Gastrocnemius medialis (tissue), 4 donors: ENCODE results near the gene BMPR1B. TPM values are rescaled to one million over a fixed set of nuclear protein-coding genes. Genes with fewer than 3 reads are reported as not detected.

ENCODE experiments used
- ATAC-seq, 2 donors: fragments of 150-250 bp; one replicate each; pipeline ENCODE4 v1.9.1; 2016
- DNase-seq, 2 donors: peaks; one replicate each; pipeline ENCODE4 v3.0.0-alpha.2; 2019
- H3K27ac ChIP-seq, 4 donors: fragments of 200-600 bp; sonication (generic); 1 replicate in 1 of 4; 2 replicates in 3 of 4; pipeline ENCODE4 v1.5.1; 2016 to 2018; ENCODE audit warnings: mild to moderate bottlenecking in 2 of 4, moderate library complexity in 1 of 4
- H3K27me3 ChIP-seq, 3 donors: fragments of 200-600 bp; sonication (generic) in 2 of 3; 1 replicate in 1 of 3; 2 replicates in 2 of 3; pipeline versions ENCODE4 v1.5.1 to v1.6.0; 2016 to 2019; ENCODE audit warnings: mild to moderate bottlenecking in 1 of 3, moderate library complexity in 1 of 3
- H3K36me3 ChIP-seq, 2 donors: fragments of 200-600 bp; sonication (generic) in 1 of 2; one replicate each; pipeline ENCODE4 v1.5.1; 2017 to 2018
- H3K4me1 ChIP-seq, 2 donors: fragments of 200-600 bp; sonication (generic) in 1 of 2; one replicate each; pipeline ENCODE4 v1.5.1; 2016 to 2017; ENCODE audit warnings: mild to moderate bottlenecking in 2 of 2
- H3K4me3 ChIP-seq, 4 donors: fragments of 200-600 bp; sonication (generic) in 3 of 4; 1 replicate in 1 of 4; 2 replicates in 3 of 4; pipeline ENCODE4 v1.5.1; 2016 to 2019; ENCODE audit warnings: mild to moderate bottlenecking in 2 of 4
- H3K9me3 ChIP-seq, 3 donors: fragments of 200-600 bp; sonication (generic) in 2 of 3; 1 replicate in 1 of 3; 2 replicates in 2 of 3; pipeline ENCODE4 v1.5.1; 2016 to 2019
- CTCF ChIP-seq, 5 experiments: fragments of 450-650 bp in 3 of 5; fragments of 200-600 bp in 2 of 5; sonication (generic) in 2 of 5; IDR thresholded peaks in 4 of 5; conservative IDR thresholded peaks in 1 of 5; 1 replicate in 4 of 5; 2 replicates in 1 of 5; pipeline ENCODE4 v1.5.1; 2016 to 2019; ENCODE audit warnings: antibody characterized with exemption in 5 of 5, mild to moderate bottlenecking in 3 of 5, moderate library complexity in 3 of 5
- POLR2A ChIP-seq, 2 donors: fragments of 450-650 bp; IDR thresholded peaks; one replicate each; pipeline ENCODE4 v1.6.1; 2017; ENCODE audit warnings: antibody characterized with exemption in 2 of 2, mild to moderate bottlenecking in 2 of 2, moderate library complexity in 2 of 2
- in situ Hi-C, 4 donors: fragments of 200-750 bp; cut with MboI; loops; one replicate each; pipeline versions ENCODE4 v1.15.0 to v1.8.0; 2017; ENCODE audit warnings: low sequenced_read_pairs in 4 of 4
- intact Hi-C: fragments of 100-400 bp; cut with DNase I; formaldehyde crosslinking; loops from one replicate; pipeline ENCODE4 v1.15.1; 2023; ENCODE audit warnings: low total_unique reads
- total RNA-seq, 4 donors: library from RNA; depleted of rRNA; stranded (reverse); fragments of >200 nt; gene quantifications; one replicate each; pipeline versions ENCODE4 v1.1.0 to v1.2.3, GENCODE V29; 2016

Gene BMPR1B
- total RNA-seq, 4 donors from 2014 or later, result 0.92 to 6.9 (median 1.7) TPM

- Histone ChIP-seq H3K27me3 (no peaks in the 10 kb centered on the region), H3K27ac (no peak overlapping the region), H3K36me3 (no peaks in the 10 kb centered on the region), H3K9me3 (no peaks in the 10 kb centered on the region), H3K4me3 (no peak overlapping the region), H3K4me1 (no peaks in the 10 kb centered on the region)
- intact Hi-C loops (no loop called here), in situ Hi-C loops (no loop called here)
- DNase-seq (no peak), ATAC-seq (no peak)
- TF ChIP-seq POLR2A (IDR thresholded peaks at IDR 0.05) (no peak), CTCF (IDR thresholded peaks at IDR 0.05 in 4 of 5, conservative IDR thresholded peaks at IDR 0.05 in 1 of 5) (no peak)
These were observed 314.1 kb downstream of the BMPR1B start for GRCh38 chr4:95071851-95072250.

GRCh38 chr4:95073646-95074045, 315.9 kb downstream of the BMPR1B start:
- H3K27me3 ChIP-seq, result no peaks in the 10 kb centered on the region
- H3K9me3 ChIP-seq, result no peaks in the 10 kb centered on the region
- no peak overlapping the region for H3K27ac ChIP-seq
- in situ Hi-C loops (no loop called here), intact Hi-C loops (no loop called here)
- TF ChIP-seq POLR2A (IDR thresholded peaks at IDR 0.05), result no peak
- no peak for TF ChIP-seq CTCF (IDR thresholded peaks at IDR 0.05 in 4 of 5, conservative IDR thresholded peaks at IDR 0.05 in 1 of 5)
- no peak overlapping the region for H3K4me3 ChIP-seq
- H3K4me1 ChIP-seq, result peaks cover 4 to 5% of the 10 kb centered on the region in 2 donors
- no peaks in the 10 kb centered on the region for H3K36me3 ChIP-seq
- ATAC-seq, result no peak
- DNase-seq, result no peak

GRCh38 chr4:95077864-95078263, 320.1 kb downstream of the BMPR1B start:
- Histone ChIP-seq H3K4me1 (peaks cover 4 to 5% of the 10 kb centered on the region in 2 donors), H3K27me3 (no peaks in the 10 kb centered on the region), H3K9me3 (no peaks in the 10 kb centered on the region), H3K4me3 (no peak overlapping the region), H3K27ac (no peak overlapping the region), H3K36me3 (no peaks in the 10 kb centered on the region)
- intact Hi-C loops, result no loop called here
- no peak for TF ChIP-seq POLR2A (IDR thresholded peaks at IDR 0.05)
- TF ChIP-seq CTCF (IDR thresholded peaks at IDR 0.05 in 4 of 5, conservative IDR thresholded peaks at IDR 0.05 in 1 of 5), result no peak
- in situ Hi-C loops, result loop anchor here in 1 of 4 donors (25.0 kb wide), 1 partner anchor 691 kb away; no protein-coding TSS in a partner anchor
- ATAC-seq, result no peak
- DNase-seq, result no peak

- TF ChIP-seq CTCF (IDR thresholded peaks at IDR 0.05 in 4 of 5, conservative IDR thresholded peaks at IDR 0.05 in 1 of 5) (no peak), POLR2A (IDR thresholded peaks at IDR 0.05) (no peak)
- no peaks in the 10 kb centered on the region for H3K36me3 ChIP-seq
- ATAC-seq, result no peak
- intact Hi-C loops, result no loop called here
- H3K27ac ChIP-seq, result no peak overlapping the region
- no peak for DNase-seq
- in situ Hi-C loops, result loop anchor here in 1 of 4 donors (25.0 kb wide), 1 partner anchor 694 kb away; no protein-coding TSS in a partner anchor
- no peaks in the 10 kb centered on the region for H3K9me3 ChIP-seq
- H3K4me3 ChIP-seq, result no peak overlapping the region
- peaks cover 4 to 5% of the 10 kb centered on the region in 2 donors for H3K4me1 ChIP-seq
- no peaks in the 10 kb centered on the region for H3K27me3 ChIP-seq
These were observed 323.2 kb downstream of the BMPR1B start for GRCh38 chr4:95080969-95081368.

- intact Hi-C loops, result no loop called here
- ATAC-seq (no peak), DNase-seq (no peak)
- H3K27me3 ChIP-seq, result no peaks in the 10 kb centered on the region
- no peak for TF ChIP-seq CTCF (IDR thresholded peaks at IDR 0.05 in 4 of 5, conservative IDR thresholded peaks at IDR 0.05 in 1 of 5)
- TF ChIP-seq POLR2A (IDR thresholded peaks at IDR 0.05), result no peak
- H3K4me1 ChIP-seq, result peaks cover 3 to 9% of the 10 kb centered on the region in 2 donors
- no peaks in the 10 kb centered on the region for H3K9me3 ChIP-seq
- in situ Hi-C loops, result loop anchor here in 1 of 4 donors (25.0 kb wide), 1 partner anchor 697 kb away; no protein-coding TSS in a partner anchor
- no peaks in the 10 kb centered on the region for H3K36me3 ChIP-seq
- no peak overlapping the region for H3K4me3 ChIP-seq
- H3K27ac ChIP-seq, result no peak overlapping the region
These were observed 326.8 kb downstream of the BMPR1B start for GRCh38 chr4:95084584-95084983.
